ENCODE measurements around the gene CD79A. TPM values are rescaled to one million over a fixed set of nuclear protein-coding genes. Genes with fewer than 3 reads are reported as not detected.

CD79A gene
- total and polyA plus RNA-seq, 7 donors = 1.8 to 169 (median 3.6) TPM; not detected in 4

GRCh38 chr19:41930322-41930722 lies 53.2 kb downstream of the CD79A start:
- no peak overlapping the region for H3K4me3 ChIP-seq
- no peak for DNase-seq
- WGBS, 2 donors = 29 to 53% methylated on average over 7 of the region's 7 CpGs
- no peaks in the 10 kb centered on the region for H3K9me3 ChIP-seq
- peaks cover 63 to 100% (median 91%) of the 10 kb centered on the region in 3 donors for H3K27me3 ChIP-seq
- intact Hi-C loops (cut with DNase I) = loop anchor here (2.0 kb wide), 1 partner anchor 38 kb away; no protein-coding TSS in a partner anchor
- H3K27ac ChIP-seq = no peak overlapping the region
- H3K4me1 ChIP-seq = peaks cover 0 to 23% (median 22%) of the 10 kb centered on the region in 4 donors
- H3K36me3 ChIP-seq = no peaks in the 10 kb centered on the region
- TF ChIP-seq, protein P1, sequence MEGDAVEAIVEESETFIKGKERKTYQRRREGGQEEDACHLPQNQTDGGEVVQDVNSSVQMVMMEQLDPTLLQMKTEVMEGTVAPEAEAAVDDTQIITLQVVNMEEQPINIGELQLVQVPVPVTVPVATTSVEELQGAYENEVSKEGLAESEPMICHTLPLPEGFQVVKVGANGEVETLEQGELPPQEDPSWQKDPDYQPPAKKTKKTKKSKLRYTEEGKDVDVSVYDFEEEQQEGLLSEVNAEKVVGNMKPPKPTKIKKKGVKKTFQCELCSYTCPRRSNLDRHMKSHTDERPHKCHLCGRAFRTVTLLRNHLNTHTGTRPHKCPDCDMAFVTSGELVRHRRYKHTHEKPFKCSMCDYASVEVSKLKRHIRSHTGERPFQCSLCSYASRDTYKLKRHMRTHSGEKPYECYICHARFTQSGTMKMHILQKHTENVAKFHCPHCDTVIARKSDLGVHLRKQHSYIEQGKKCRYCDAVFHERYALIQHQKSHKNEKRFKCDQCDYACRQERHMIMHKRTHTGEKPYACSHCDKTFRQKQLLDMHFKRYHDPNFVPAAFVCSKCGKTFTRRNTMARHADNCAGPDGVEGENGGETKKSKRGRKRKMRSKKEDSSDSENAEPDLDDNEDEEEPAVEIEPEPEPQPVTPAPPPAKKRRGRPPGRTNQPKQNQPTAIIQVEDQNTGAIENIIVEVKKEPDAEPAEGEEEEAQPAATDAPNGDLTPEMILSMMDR (IDR thresholded peaks at IDR 0.05) = no peak
- TF ChIP-seq POLR2A (IDR thresholded peaks at IDR 0.05) = no peak
- no peak for TF ChIP-seq EP300 (IDR thresholded peaks at IDR 0.05)
- TF ChIP-seq POLR2AphosphoS5 (IDR thresholded peaks at IDR 0.05) = no peak

Small RNA genes lying within 50 kb of the gene (small RNA-seq; reads per million reads assigned to genes)
- gene MIR6797 = 0 reads per million in 3 donors

Other genes with a start within 250 kb of the CD79A start
- gene CEACAM7, start 189.0 kb upstream of the CD79A start, total RNA-seq = 1 to 10 TPM in 2 of 4 donors, under 1 TPM in 1, not detected in 1; 0.49 to 1.4 (median 1.1) TPM
- gene CEACAM7, start 189.0 kb upstream of the CD79A start, polyA plus RNA-seq = 1,000 to 10,000 TPM in 1 of 3 donors, 100 to 1,000 TPM in 2; 282 to 1,079 (median 306) TPM
- 1 to 10 TPM in 1 of 4 donors, under 1 TPM in 2, not detected in 1; 0.16 to 3.2 (median 0.83) TPM for gene CEACAM5, start 168.7 kb upstream of the CD79A start, total RNA-seq
- 1,000 to 10,000 TPM in 1 of 3 donors, 100 to 1,000 TPM in 2; 172 to 1,632 (median 365) TPM for gene CEACAM5, start 168.7 kb upstream of the CD79A start, polyA plus RNA-seq
- gene CEACAM6, start 121.7 kb upstream of the CD79A start, total RNA-seq = under 1 TPM in 3 of 4 donors, not detected in 1; 0.27 to 0.71 (median 0.28) TPM
- 100 to 1,000 TPM in 2 of 3 donors, 10 to 100 TPM in 1; 35.4 to 516 (median 161) TPM for gene CEACAM6, start 121.7 kb upstream of the CD79A start, polyA plus RNA-seq
- not detected for gene CEACAM3, start 80.7 kb upstream of the CD79A start, total RNA-seq
- 1 to 10 TPM in 1 of 3 donors, not detected in 2; 2.3 TPM for gene CEACAM3, start 80.7 kb upstream of the CD79A start, polyA plus RNA-seq
- not detected for gene LYPD4, start 32.6 kb upstream of the CD79A start, total RNA-seq
- under 1 TPM in 1 of 3 donors, not detected in 2; 0.60 TPM for gene LYPD4, start 32.6 kb upstream of the CD79A start, polyA plus RNA-seq
- not detected for gene DMRTC2, start 32.2 kb upstream of the CD79A start, total RNA-seq
- not detected for gene DMRTC2, start 32.2 kb upstream of the CD79A start, polyA plus RNA-seq
- 1,000 to 10,000 TPM in 2 of 4 donors, 100 to 1,000 TPM in 2; 738 to 1,695 (median 1,093) TPM for gene RPS19, start 17.0 kb upstream of the CD79A start, total RNA-seq
- gene RPS19, start 17.0 kb upstream of the CD79A start, polyA plus RNA-seq = 1,000 to 10,000 TPM; 2,128 to 3,435 (median 2,711) TPM
- gene ARHGEF1, start 5.9 kb downstream of the CD79A start, total RNA-seq = 10 to 100 TPM; 31.8 to 65.4 (median 34.8) TPM
- gene ARHGEF1, start 5.9 kb downstream of the CD79A start, polyA plus RNA-seq = 100 to 1,000 TPM in 1 of 3 donors, 10 to 100 TPM in 2; 30.5 to 151 (median 45.0) TPM
- not detected for gene ERFL, start 51.2 kb downstream of the CD79A start, total RNA-seq
- gene ERFL, start 51.2 kb downstream of the CD79A start, polyA plus RNA-seq = 1 to 10 TPM in 1 of 3 donors, not detected in 2; 1.3 TPM
- gene RABAC1, start 82.0 kb downstream of the CD79A start, total RNA-seq = 100 to 1,000 TPM; 128 to 255 (median 180) TPM
- gene RABAC1, start 82.0 kb downstream of the CD79A start, polyA plus RNA-seq = 100 to 1,000 TPM; 139 to 236 (median 170) TPM
- gene ATP1A3, start 117.0 kb downstream of the CD79A start, total RNA-seq = 1 to 10 TPM; 1.6 to 4.3 (median 3.3) TPM
- gene ATP1A3, start 117.0 kb downstream of the CD79A start, polyA plus RNA-seq = 1 to 10 TPM in 1 of 3 donors, under 1 TPM in 1, not detected in 1; 0.46 to 3.2 TPM
- 10 to 100 TPM in 3 of 4 donors, 1 to 10 TPM in 1; 8.4 to 23.3 (median 13.3) TPM for gene GRIK5, start 192.9 kb downstream of the CD79A start, total RNA-seq
- gene GRIK5, start 192.9 kb downstream of the CD79A start, polyA plus RNA-seq = 1 to 10 TPM in 1 of 3 donors, under 1 TPM in 1, not detected in 1; under 0.01 to 2.7 TPM
- 10 to 100 TPM; 12.5 to 14.6 (median 13.1) TPM for gene ZNF574, start 198.9 kb downstream of the CD79A start, total RNA-seq
- 1 to 10 TPM; 3.0 to 9.3 (median 5.5) TPM for gene ZNF574, start 198.9 kb downstream of the CD79A start, polyA plus RNA-seq

All from sigmoid colon (tissue), 7 donors.